ENCODE measurements around the gene HEPH.
"Not testable (repeated sequence)": the region's sequence is repeated elsewhere in the genome, so short reads cannot be mapped to it uniquely, and the experiment has no call there.

The HEPH gene

GRCh38 chrX:66200855-66201795, 37.1 kb downstream of the HEPH start:
- DNase-seq (ENCODE audit: low read depth, low spot score) = no peak

GRCh38 chrX:66203114-66203513, 39.1 kb downstream of the HEPH start:
- DNase-seq (ENCODE audit: low read depth, low spot score) = no peak

- DNase-seq (ENCODE audit: low read depth, low spot score) = no peak
Measured at GRCh38 chrX:66221856-66222255, 57.8 kb downstream of the HEPH start.

GRCh38 chrX:66232296-66232695, 68.2 kb downstream of the HEPH start:
- DNase-seq (ENCODE audit: low read depth, low spot score) = no peak

GRCh38 chrX:66233209-66233608, 69.2 kb downstream of the HEPH start:
- no peak for DNase-seq (ENCODE audit: low read depth, low spot score)

- not testable (repeated sequence) for DNase-seq (ENCODE audit: low read depth, low spot score)
Measured at GRCh38 chrX:66233904-66234303, 69.9 kb downstream of the HEPH start.

- no peak for DNase-seq (ENCODE audit: low read depth, low spot score)
Measured at GRCh38 chrX:66255359-66255967, 91.4 kb downstream of the HEPH start.

GRCh38 chrX:66262807-66263206, 98.8 kb downstream of the HEPH start:
- DNase-seq (ENCODE audit: low read depth, low spot score) = no peak
